Activated naive CD4-positive, alpha-beta T cell treated with Interleukin-2 at 50 U/mL for 16 hours (primary cell): ENCODE measurements around the gene VEZT.

Experiments used
- DNase-seq: peaks from one replicate; pipeline ENCODE4 v3.0.0-alpha.2; 2020

Gene VEZT

DNA sequence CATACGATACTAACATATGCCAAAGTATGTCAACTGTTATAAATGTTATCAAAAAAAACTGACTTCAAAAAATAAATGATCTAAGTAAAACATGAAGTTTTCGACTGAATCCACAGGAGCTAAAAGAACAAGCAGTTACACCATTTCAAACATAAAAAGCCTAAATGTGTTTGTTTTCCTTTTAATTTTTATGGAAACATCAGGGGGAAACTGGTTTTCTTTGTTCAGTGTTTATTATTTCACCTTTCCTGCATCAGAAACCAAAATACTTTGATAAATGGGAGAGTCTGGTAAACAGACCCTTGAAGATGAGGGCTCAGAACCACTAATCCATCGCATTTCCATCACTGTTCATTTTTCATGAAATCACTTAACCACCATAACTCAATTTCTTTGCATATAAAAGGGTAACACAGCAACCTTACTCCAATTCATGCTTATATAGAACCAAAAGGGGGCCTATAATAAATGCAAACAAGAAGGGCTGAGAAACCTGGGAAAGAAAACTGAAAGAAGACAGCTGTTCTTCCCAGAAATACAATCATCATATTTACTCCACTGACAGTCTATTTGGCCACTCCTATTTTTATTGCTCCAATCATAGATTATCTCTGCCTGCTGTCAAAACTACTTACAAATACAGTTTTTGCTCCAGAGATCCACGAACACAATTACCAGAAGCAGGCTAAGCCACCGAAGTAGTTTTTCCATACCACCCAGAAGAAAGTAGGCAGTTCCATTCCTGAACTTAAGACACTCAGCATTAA lies 17.3 kb upstream of the VEZT start:
- no peak for DNase-seq

DNA sequence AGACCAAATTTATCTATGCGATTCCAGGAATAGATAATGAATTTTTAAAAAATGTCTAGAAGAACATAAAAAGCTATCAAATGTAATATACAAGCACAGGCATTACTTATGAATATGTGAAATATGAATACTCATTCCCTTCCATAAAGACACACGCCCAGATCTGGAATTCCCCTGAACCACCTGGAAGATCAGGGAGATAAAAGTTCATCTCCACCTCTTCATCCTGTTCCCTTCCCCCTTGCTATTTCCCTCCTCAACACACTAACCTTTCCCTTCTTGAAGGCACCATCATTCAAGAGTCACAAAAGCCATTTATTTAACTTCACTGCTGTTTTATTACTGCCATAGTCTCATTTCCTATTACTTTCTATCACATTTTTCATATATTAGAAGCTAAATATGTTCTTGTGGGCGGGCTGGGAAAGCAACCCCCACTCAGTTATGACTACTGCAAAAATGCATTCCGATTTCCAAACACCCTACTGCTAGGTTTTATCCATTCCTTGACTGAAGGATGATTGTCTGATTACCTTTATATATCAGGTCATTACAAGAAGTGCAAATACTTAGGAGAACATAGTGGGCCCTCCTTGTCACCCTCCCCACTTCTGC lies 16.4 kb upstream of the VEZT start:
- no peak for DNase-seq

DNA sequence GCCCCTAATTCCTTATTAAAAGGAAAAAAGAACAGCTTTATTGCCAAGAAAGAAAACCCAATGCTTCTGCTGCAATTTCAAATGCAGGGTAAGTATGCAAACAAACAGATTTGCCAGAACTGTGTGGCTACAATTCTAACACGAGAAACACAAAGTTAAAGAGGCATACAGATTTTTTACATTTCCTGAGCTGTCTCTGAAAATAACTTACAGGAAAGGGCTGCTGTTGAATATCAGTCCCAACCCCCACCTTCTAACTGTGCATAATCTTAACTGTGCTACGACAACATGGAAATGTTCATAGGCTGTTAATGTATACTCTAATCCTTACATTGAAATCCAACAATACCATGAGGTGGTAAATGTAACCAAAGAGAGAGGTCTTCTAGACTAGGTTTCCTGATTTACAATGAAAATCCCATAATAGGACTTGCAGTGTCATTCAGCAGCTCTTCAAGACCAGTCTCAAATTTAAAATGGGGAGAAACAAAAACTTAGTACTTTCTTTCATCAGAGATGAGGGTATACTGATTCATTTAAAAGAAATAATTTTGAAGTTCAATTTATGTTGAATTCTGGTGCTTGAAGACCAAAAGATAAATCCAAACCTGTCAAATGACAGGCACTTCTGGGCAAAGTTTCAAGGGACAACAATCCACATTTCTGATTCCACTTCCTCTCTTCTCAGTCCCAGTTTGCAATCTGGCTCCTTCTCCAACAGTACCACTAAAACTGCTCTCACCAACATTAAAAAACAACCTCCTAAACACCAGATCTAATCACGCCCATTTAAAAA lies 14.7 kb upstream of the VEZT start:
- no peak for DNase-seq

DNA sequence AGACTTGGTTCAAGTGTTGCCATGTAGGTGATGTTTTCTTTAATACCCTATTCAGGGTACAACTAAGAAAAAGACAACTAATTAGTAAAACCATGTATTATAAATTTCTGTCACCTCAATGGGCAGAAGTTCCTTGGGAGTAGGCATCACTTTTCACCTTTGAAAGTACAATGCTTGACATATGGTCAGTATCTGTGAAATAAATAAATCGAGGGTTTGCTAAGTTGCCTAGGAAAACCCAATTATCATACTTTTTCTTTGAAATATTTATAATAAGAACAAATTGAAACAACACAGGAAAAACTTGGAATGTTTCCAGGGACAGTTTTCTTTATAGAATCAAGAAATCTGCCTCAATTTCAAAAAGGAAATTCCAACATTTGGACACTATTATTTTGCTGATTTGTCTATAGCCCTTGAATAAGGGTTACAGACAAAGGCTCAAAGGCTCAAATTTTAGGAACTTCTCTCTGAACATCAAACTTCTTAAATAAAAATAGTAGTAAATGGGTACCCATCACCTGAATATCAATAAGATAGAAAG lies 14.0 kb upstream of the VEZT start:
- DNase-seq = no peak

DNA sequence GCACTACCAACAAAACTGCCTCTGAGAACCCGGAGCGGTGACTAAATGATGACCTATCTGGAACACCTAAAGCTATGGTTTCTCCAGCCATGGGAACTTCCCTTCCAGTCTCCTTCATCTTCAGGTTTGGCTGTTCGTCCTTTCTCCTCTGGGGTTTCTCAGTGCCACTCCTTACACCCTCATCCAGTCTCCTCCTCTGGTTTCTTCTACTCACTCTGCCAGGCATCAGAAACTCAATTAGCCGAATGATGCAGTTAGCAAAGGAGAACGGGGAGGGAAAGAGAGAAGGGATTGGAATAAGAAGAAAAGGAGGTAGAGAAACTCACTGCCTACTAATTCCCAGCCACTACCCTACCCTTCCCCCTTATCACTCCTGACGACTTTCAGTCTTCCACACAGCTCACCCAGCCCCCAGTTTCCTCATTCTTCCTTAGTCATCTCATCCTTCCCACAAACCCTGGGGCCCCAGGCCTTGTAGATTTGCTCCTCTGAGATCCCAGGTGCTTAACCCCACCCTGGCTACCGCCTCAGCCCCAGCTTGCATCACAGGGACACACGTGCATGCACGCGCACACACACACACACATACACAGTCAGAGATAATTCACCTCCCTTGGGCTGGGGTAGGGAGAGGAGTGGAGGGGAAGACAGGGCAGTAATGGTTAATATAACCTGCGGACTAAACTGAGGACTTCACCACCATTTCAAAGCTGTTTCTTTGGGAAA lies 13.3 kb upstream of the VEZT start:
- DNase-seq = no peak

DNA sequence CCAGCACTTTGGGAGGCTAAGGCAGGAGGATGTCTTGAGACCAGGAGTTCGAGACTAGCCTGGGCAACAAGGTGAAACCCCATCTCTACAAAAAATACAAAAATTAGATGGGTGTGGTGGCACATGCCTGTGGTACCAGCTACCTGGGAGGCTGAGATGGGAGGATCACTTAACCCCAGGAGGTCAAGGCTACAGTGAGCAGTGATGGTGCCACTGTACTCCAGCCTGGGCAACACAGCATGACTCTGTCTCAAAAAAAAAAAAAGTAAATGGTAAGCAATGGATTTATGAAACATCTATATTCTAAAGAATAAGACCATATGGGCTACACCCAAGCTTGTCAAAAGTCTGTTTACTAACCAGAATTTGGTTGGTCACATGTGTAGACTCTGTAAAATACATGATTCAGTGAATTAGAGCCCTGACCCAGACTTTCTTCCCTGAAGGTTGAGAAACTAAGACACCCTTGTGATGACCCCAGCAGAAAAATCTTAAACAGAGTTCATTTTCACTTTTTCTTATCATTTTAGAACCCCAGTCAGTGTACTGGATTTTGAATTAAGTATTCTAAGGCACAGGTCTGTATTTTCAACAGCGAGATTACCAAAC lies 12.5 kb upstream of the VEZT start:
- DNase-seq = no peak

DNA sequence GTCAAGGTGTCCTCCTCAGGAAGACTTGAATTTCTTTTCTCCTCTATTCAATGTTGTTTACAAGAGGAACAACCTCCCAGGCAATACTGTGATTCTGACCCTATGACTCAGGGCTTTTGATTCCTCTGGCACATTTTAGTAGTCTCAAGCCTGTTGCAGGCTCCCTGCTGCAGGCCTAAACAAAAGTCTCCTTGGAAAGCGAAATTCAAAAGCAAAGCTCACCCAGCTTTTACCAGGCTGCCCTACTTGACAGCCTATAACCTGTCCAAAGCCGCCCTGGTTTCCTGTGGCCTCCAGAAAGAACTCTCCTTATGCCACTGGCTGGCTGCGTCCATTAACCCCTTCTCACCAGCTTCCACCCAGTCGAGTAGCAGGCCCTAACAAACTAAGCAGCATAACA lies 11.9 kb upstream of the VEZT start:
- no peak for DNase-seq

DNA sequence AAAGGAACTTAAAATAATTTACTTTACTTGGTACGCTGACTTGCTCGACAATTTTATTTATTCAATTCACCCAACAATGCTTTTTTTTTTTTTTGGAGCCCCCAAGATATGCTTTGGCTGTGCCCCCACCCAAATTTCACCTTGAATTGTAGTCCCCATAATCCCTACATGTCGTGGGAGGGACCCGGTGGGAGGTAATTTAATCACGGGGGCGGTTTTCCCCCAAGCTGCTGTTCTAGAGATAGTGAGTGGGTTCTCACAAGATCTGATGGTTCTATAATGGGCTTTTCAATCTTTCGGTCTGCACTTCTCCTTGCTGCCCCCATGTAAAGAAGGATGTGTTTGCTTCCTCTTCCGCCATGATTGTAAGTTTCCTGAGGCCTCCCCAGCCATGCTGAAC lies 10.7 kb upstream of the VEZT start:
- DNase-seq = no peak

DNA sequence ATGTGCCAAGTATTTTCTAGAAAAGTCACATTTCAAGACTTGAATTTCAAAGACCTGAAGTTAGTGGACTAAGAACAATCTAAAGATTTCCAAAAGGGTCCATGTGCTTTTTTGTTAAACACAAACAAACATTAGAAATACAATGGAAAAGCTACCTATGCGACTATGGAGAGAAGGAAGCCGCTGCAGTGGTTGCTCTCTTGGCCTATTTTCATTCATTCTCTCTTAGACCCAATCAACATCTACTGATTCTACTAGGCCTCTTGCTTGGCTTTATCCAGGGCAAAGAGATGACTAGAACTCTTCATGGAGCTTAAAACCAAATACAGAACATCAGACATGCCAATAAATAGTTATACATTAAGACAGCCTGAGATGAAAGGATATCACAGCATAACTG lies 10.2 kb upstream of the VEZT start:
- no peak for DNase-seq

DNA sequence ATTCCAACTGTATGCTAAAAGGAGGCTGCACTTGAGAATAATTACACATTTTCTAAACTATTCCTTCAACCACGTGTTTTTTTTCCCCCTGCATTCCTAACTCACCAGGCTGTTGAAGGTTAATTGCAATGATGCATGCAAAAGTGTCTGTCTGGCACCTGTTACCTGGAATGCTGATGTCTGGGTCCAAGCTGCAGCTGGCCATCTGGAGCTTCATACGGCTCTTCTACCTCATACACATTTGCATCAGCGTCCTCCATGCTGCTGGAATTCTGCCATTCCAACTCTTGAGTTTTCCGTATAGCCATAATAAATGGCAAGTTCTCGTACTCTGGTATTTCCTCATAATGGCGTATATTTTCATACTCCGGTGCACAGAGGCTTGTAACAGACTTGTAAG lies 8.9 kb upstream of the VEZT start:
- DNase-seq = no peak

DNA sequence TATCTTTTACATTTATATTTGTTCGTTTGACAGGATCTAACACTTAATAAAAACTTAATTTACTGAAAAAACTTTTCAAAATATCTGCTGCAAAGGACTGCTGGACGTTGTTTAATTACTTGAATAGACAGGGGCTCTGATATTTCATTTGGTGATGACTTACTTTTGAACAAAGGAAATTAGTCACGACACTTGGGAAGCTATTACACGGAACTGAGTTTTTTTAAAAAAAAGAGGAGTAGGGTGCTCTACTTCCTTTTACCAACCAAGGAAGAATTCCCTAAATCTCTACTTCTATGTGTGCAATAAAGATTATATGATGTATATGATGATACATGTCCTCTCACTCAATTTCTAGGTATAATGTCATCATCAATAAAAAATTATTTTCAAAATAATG lies 5.0 kb upstream of the VEZT start:
- no peak for DNase-seq

DNA sequence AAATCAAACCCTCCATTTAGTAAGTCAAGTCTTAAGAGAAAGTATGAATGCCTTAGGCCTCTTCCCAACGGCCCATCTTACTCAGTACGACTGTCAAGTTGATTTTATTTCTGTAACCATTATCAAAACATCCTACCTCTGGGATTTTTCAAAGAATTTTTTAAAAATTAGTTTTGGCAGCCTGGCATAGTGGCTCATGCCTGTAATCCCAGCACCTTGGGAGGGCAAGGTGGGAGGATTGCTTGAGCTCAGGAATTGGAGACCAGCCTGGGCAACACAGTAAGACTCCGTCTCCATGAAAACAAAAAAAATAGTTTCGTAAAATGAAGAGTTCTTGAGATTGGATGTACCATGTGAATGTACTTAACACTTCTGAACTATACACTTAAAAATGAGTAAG lies 4.5 kb upstream of the VEZT start:
- DNase-seq = no peak

DNA sequence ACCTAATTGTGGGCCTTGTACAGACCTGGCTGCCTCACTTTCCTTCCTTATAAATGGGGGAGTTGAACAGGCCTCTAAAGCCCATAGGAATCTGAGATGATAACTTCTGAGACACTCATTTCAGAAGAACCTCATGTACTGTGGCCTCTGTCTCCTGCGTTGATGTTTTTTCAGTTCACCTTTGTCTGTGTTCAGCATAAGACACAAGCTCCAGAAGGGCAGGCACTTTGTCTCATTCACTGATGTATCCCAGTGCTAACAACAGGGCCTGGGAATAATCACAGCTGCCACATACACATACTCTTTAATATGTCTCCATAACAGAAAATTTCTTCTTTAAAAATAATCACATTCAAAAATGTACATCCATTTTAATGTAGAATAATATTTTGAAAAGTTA lies 3.7 kb upstream of the VEZT start:
- DNase-seq = no peak

DNA sequence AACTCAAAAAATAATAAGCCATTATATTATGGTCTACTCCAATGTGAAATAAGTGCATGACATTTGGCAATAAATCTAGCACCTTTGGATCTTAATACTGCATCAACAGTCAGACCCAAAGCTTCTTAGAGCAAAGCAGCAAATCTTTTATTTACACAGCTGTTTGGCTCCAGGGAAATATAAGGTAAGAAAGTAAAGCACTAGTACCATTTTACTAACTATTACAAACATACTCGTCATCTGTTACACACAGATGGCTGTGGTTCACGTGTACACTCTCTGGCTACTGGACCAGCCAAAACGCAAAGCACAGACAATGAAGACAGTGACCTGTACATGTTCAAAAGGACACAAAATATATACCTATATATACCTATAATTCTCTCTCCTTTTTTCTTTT lies 3.1 kb upstream of the VEZT start:
- no peak for DNase-seq

DNA sequence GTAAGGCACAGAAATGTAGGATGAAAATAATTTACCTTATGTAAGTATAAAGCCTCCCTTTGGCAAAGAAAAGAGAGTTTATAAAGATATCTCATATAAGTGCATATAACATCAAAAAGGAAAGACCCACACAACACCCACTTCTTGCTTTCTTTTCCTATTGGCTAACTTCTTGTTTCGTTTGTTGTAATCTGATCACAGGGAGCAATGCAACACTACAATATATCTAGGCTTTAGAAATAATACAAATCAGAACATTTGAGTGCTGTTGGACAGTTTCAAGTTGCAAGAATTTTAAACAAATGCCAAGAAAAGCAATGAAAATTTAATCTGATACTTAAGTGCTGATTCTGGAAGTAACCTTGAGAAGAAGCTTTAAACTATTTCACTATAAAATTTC lies 1.7 kb upstream of the VEZT start:
- no peak for DNase-seq

DNA sequence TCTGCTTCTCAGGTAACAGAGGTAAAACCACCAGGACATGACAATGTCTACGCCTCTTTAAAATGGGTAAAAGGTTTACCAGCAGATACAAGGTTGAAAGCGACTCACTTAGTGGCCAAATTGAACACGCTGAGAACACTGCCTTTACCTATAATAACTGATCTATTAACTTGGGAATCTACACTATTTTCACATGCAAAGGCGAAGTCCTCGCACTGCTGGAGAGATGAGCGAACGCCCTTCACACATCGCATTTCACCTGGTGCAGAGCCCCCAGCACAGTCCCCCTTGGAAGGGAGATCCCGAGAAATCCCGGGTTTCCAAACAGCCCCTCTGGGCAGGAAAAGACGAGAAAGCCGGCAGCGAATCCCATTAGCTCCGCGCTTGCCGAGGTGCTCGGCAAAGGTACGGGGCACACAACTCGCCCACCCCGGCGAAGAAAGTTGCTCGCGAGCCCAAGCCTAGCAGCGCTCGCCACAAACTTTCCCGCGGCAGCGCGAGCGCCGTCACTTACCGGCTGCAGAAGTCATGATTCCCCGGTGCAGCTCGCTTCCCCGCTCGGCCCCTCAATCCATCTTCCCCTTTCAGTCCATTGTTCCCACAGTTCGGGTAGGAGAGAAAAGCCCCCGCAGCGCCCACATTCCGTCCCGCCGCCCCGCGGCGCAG lies 763 bp upstream of the VEZT start:
- no peak for DNase-seq

DNA sequence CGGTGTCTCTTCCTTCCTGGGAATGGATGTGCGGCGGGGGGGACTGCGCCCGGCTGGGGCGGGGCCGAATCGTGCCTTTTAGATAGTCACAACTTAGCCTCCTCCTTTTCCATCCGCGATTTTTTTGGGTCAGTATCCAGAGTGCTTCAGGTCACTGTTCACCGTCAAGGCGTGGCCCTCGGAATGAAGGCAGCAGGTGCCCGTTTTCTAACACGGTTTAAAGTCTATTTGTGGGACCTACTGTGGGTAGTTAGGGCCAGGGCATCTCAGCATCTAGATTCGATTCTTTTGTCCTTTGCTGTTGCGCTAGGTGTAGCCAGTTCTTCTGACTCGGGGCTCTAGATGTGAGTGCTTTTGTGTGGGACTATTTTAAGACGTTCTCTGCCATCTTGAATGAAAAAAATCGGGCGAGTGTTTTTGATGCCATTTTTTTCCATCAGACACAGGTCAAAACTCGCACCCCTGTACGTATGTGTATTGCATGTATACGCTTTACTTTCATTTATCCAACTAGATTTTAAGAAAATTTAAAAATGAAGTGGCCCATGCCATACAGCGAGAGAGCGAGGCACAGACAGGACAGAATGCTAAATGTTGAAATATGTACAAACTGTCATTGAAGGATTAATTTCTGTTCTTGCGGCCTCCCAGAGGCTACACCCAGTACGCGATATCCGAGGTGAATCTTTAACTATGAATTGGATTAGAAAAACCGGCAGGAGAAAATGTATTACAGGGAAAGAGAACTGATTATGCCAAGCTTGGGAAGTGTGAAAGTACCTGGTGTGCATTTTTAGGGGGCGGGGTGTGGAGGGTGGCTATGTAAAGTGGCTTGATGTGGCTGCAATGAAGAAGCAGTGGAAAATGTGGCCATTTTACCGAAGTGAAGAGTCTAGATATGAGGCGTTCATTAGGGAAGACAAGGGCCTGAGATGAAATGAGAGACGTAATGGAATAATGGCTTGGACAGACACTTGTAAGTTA lies 835 bp downstream of the VEZT start:
- DNase-seq = peak; percentile 46

DNA sequence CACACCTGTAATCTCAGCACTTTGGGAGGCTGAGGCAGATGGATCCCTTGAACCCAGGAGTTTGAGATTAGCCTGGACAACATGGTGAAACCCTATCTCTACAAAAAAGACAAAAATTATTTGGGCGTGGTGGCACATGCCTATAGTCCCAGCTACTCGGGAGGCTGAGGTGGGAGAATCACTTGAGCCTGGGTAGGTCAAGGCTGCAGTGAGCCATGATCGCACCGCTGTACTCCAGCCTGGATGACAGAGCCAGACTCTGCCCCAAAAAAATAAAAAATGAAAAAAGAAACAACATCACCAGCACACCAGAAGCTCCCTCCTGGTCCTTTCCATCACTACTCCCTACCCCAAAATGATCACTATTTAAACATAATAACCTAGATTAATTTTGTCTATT lies 2.6 kb downstream of the VEZT start:
- no peak for DNase-seq

DNA sequence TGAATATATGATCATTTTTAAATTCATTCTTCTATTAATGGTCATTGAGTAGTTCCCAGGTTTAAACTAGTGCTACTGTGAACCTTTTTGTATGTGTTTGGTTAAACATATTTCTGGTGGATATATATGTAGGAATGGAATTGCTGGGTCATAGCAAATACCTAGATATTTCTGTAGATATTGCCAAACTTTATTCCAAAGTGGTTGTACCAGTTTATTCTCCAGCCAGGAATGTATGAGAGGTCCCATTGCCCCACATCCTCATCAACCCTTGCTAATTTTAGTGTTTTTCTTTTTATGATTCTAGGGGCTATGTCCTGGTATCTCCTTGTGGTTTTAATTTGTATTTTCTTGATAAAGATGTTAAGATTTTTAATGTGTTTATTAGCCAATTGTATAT lies 3.1 kb downstream of the VEZT start:
- no peak for DNase-seq

DNA sequence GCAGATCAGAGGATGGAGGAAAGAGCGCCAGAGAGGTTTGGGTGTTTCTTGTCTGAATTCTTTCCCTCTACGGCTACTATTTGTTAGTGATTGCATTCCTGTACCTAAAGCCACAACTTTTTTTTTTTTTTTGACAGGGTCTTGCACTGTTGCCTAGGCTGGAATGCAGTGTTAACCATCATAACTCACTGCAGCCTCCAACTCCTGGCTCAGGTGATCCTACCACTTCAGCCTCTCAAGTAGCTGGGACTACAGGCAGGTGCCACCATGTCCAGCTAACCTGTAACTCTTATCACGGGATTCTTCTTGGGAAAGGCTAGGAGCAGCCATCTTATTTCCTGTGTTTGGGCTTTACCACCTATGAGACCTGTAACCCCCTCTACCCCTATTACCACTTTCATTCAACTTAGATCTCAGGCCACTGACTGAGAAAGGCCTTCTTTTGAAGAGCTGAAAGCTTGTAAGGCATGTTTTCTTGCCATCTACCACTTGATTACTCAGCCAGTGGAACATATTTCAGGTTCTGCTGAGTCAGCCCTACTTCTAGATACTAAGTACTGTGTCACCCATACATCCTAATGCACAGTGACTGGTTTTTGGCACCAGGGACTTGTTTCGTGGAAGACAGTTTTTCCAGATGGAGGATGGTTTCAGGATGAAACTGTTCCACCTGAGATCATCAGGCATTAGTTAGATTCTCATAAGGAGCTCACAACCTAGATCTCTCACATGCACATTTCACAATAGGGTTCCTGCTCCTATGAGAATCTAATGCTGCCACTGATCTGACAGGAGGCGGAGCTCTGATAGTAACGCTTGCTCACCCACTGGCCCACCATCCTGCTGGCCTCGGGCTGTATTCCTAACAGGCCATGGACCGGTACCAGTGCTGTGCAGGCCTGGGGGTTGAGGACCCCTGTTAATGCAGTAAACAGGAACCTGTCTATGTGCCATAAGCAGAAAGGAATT lies 6.9 kb downstream of the VEZT start:
- DNase-seq = no peak
